ENCODE results near the gene CCDC54. TPM values are rescaled to one million over a fixed set of nuclear protein-coding genes. Genes with fewer than 3 reads are reported as not detected.

Gene CCDC54
- total and polyA plus RNA-seq, 12 donors, result not detected

- DNase-seq (no peak), ATAC-seq (no peak)
- Histone ChIP-seq H3K4me3 (no peak overlapping the region), H3K27ac (no peak overlapping the region), H3K36me3 (no peaks in the 10 kb centered on the region), H3K9me3 (no peaks in the 10 kb centered on the region), H3K4me1 (no peaks in the 10 kb centered on the region), H3K27me3 (no peaks in the 10 kb centered on the region)
- 78 to 79% methylated on average over 3 of the region's 3 CpGs for WGBS, 2 donors
- TF ChIP-seq CTCF (IDR thresholded peaks at IDR 0.05), result no peak
- intact Hi-C loops (cut with DNase I), result no loop called here
Measured at GRCh38 chr3:107361633-107362032, 15.6 kb upstream of the CCDC54 start.

DNA sequence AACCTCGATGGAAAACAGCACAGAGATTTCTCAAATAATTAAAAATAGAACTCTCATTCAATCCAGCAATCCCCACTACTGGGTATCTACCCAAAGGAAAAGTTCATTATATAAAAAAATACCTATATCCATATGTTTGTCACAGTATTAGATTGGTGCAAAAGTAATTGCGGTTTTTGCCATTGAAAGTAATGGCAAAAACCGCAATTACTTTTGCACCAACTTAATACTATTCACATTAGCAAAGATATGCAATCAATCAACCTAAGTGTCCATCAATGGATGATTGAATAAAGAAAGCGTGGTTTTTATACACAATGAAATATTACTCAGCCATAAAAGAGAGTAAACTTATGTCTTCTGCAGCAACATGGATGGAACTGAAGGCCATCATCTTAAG, 12.2 kb upstream of the CCDC54 start:
- H3K27me3 ChIP-seq, result no peaks in the 10 kb centered on the region
- WGBS, 2 donors, result 86 to 90% methylated on average over 4 of the region's 4 CpGs
- H3K27ac ChIP-seq, result no peak overlapping the region
- no peak for TF ChIP-seq CTCF (IDR thresholded peaks at IDR 0.05)
- peaks cover 0 to 10% (median 0%) of the 10 kb centered on the region in 9 donors for H3K4me1 ChIP-seq
- no peak overlapping the region for H3K4me3 ChIP-seq
- intact Hi-C loops (cut with DNase I), result no loop called here
- no peaks in the 10 kb centered on the region for H3K36me3 ChIP-seq
- ATAC-seq (no peak), DNase-seq (no peak)
- H3K9me3 ChIP-seq, result no peaks in the 10 kb centered on the region

DNA sequence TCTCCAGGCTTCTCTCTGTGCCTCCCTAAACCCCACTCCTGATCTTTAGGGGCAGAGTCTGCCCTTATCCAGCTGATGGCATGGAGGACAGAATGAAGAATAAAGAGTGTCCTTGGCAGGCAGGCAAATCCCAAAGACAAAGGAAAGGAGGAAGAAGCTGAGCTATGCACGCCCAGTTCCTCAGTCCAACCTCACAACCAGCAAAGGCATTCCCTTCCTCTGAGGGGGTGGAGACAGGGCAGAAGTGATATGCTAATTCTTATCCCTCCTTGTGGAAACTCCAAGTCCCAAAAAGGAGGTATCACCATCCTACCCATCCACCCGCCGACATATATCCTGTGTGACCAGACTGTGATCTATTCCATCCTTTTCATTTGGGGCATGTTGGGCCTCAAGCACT, 10.5 kb upstream of the CCDC54 start:
- 84 to 86% methylated on average over 3 of the region's 3 CpGs for WGBS, 2 donors
- H3K9me3 ChIP-seq, result no peaks in the 10 kb centered on the region
- intact Hi-C loops (cut with DNase I), result no loop called here
- DNase-seq (no peak), ATAC-seq (no peak)
- no peaks in the 10 kb centered on the region for H3K27me3 ChIP-seq
- peaks cover 0 to 10% (median 0%) of the 10 kb centered on the region in 9 donors for H3K4me1 ChIP-seq
- H3K27ac ChIP-seq, result no peak overlapping the region
- TF ChIP-seq CTCF (IDR thresholded peaks at IDR 0.05), result no peak
- H3K4me3 ChIP-seq, result no peak overlapping the region
- no peaks in the 10 kb centered on the region for H3K36me3 ChIP-seq

DNA sequence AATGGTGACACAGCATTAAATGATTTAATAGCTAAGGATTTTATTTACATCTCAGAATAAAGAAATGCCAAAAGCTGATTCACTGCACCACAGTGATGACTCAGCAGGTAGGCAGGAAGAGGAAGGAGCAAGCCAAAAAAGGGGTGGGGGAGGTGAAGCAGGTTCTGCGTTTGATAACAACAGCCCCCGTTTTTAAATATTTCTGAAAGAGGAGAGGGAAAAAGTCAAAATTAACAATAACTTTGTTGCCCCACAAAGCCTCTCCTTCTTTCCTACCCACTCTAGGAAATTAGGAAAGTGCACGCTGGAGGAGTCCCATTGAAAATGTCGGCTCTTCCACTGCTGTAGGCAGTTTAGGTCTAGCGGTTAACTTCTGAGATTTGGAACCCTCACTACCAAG, 9.9 kb upstream of the CCDC54 start:
- no peak for TF ChIP-seq CTCF (IDR thresholded peaks at IDR 0.05)
- intact Hi-C loops (cut with DNase I), result no loop called here
- ATAC-seq (no peak), DNase-seq (no peak)
- Histone ChIP-seq H3K4me3 (no peak overlapping the region), H3K27me3 (no peaks in the 10 kb centered on the region), H3K9me3 (no peaks in the 10 kb centered on the region), H3K27ac (no peak overlapping the region), H3K36me3 (no peaks in the 10 kb centered on the region), H3K4me1 (peaks cover 0 to 10% (median 0%) of the 10 kb centered on the region in 9 donors)
- WGBS, 2 donors, result 68 to 85% methylated on average over 5 of the region's 5 CpGs

Data from heart right ventricle (tissue), 16 donors.